ENCODE measurements around the gene UNCX. TPM values are rescaled to one million over a fixed set of nuclear protein-coding genes. Genes with fewer than 3 reads are reported as not detected.

Gene UNCX
- total RNA-seq, result not detected
- long read RNA-seq, result 0 reads

- DNase-seq (no peak), ATAC-seq (no peak)
- H3K4me3 ChIP-seq, result no peak within 1 kb of the TSS
- H3K9me3 ChIP-seq, result no peaks in the 10 kb centered on the region
- intact Hi-C loops (cut with DNase I), result no loop called here
- H3K4me1 ChIP-seq, result peaks cover 10% of the 10 kb centered on the region
- H3K27me3 ChIP-seq (ENCODE audit: low read depth), result peaks cover 89% of the 10 kb centered on the region
- no peak for TF ChIP-seq CTCF (IDR thresholded peaks at IDR 0.05)
- no peaks in the 10 kb centered on the region for H3K36me3 ChIP-seq
- H3K27ac ChIP-seq, result no peak within 1 kb of the TSS
Observed at GRCh38 chr7:1232623-1233332, at the start of gene UNCX. UNCX (plus strand) TSS chr7:1232872; CDS start chr7:1233018, 146 bp downstream.

- ATAC-seq, result no peak
- H3K27me3 ChIP-seq (ENCODE audit: low read depth), result peaks cover 38% of the 10 kb centered on the region
- DNase-seq, result no peak
- no peaks in the 10 kb centered on the region for H3K4me1 ChIP-seq
- intact Hi-C loops (cut with DNase I), result no loop called here
- H3K4me3 ChIP-seq, result no peak overlapping the region
- H3K9me3 ChIP-seq, result no peaks in the 10 kb centered on the region
- no peak for TF ChIP-seq CTCF (IDR thresholded peaks at IDR 0.05)
- H3K27ac ChIP-seq, result no peak overlapping the region
- H3K36me3 ChIP-seq, result no peaks in the 10 kb centered on the region
Observed at GRCh38 chr7:1187127-1187526, 45.5 kb upstream of the UNCX start.

GRCh38 chr7:1188720-1189294, 43.9 kb upstream of the UNCX start:
- TF ChIP-seq CTCF (IDR thresholded peaks at IDR 0.05), result no peak
- intact Hi-C loops (cut with DNase I), result no loop called here
- H3K27me3 ChIP-seq (ENCODE audit: low read depth), result peaks cover 54% of the 10 kb centered on the region
- H3K4me1 ChIP-seq, result no peaks in the 10 kb centered on the region
- DNase-seq, result no peak
- H3K4me3 ChIP-seq, result no peak overlapping the region
- ATAC-seq, result no peak
- no peak overlapping the region for H3K27ac ChIP-seq
- H3K9me3 ChIP-seq, result no peaks in the 10 kb centered on the region
- H3K36me3 ChIP-seq, result no peaks in the 10 kb centered on the region

DNA sequence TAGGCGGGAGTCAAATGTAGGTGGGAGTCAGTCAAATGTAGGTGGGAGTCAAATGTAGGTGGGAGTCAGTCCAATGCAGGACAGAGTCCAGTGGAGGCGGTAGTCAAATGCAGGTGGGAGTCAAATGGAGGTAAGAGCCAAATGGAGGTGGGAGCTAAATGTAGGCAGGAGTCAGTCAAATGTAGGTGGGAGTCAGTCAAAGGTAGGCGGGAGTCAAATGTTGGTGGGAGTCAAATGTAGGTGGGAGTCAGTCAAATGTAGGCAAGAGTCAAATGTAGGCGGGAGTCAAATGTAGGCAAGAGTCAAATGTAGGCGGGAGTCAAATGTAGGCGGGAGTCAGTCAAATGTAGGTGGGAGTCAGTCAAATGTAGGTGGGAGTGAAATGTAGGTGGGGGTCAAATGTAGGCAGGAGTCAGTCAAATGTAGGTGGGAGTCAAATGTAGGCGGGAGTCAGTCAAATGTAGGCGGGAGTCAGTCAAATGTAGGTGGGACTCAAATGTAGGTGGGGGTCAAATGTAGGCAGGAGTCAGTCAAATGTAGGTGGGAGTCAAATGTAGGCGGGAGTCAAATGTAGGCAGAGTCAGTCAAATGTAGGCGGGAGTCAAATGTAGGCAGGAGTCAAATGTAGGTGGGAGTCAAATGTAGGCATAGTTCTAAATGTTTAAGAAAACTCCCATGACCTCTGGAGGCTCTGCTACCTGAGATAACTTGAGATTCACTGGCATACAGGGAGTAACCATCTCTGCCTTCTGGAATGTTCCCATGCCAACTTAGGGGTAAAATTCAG, 42.5 kb upstream of the UNCX start:
- Histone ChIP-seq H3K9me3 (no peaks in the 10 kb centered on the region), H3K36me3 (no peaks in the 10 kb centered on the region), H3K27ac (no peak overlapping the region), H3K4me1 (no peaks in the 10 kb centered on the region), H3K4me3 (no peak overlapping the region), H3K27me3 (ENCODE audit: low read depth) (peaks cover 56% of the 10 kb centered on the region)
- no peak for TF ChIP-seq CTCF (IDR thresholded peaks at IDR 0.05)
- intact Hi-C loops (cut with DNase I), result no loop called here
- no peak for DNase-seq
- no peak for ATAC-seq

DNA sequence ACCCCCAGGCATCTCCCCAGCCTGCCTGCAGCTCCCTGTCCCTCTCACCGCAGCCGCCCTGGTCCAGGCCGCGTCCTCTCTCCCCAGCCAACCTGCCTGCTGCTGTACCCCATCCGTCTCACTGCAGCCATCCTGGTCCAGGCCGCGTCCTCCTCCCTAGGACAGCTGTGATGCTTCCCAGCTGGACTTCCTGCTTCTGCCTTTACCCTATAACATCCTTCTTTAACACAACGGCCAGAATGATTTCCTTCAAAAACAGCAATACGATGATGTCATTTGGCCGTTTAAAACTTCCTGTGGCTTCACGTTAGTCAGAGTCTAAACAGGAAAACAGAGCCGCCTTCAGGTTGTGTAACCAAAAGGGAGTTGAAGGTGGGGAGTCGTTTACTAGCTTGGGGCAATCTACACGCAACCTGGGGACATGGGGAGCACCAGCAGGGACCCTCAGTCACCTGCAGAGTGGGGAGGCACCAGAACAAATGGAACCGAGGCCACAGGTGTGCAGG, 40.4 kb upstream of the UNCX start:
- Histone ChIP-seq H3K4me1 (no peaks in the 10 kb centered on the region), H3K36me3 (no peaks in the 10 kb centered on the region), H3K27ac (no peak overlapping the region), H3K9me3 (no peaks in the 10 kb centered on the region), H3K27me3 (ENCODE audit: low read depth) (peaks cover 51% of the 10 kb centered on the region), H3K4me3 (no peak overlapping the region)
- intact Hi-C loops (cut with DNase I), result no loop called here
- no peak for ATAC-seq
- TF ChIP-seq CTCF (IDR thresholded peaks at IDR 0.05), result no peak
- DNase-seq, result no peak
